ENCODE results near the gene LOXL4. TPM values are rescaled to one million over a fixed set of nuclear protein-coding genes. Genes with fewer than 3 reads are reported as not detected.

Gene LOXL4
- total RNA-seq, 1 experiment from 2014 or later, result 0.13 TPM

DNA sequence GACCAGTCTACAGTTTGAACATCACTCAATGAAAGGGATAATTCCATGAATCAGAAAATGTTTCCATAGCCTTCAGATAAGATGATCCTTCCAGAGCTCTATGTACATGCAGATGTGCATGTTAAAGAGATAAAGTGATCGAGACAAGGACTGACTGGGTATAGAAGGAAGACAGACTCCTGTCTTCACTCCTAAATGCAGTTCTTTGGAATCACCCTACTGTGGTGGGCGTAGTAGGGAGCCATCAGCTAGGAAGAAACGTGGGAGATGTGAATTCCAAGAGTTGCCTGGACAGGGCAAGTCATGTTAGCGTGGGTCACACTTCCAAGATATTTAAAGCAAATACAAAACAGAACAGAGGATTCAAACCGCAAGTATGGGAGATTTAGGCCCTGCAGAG is 23.9 kb downstream of the LOXL4 start:
- Histone ChIP-seq H4K5ac (ENCODE audit: insufficient read length, low read depth, low read length) (no peak overlapping the region), H2BK20ac (ENCODE audit: low read depth, low read length, poor library complexity, severe bottlenecking) (no peak overlapping the region), H3K4me1 (ENCODE audit: insufficient read depth, low read length) (no peaks in the 10 kb centered on the region), H3K9ac (ENCODE audit: extremely low read depth, insufficient read length, low read length) (no peak overlapping the region), H2BK12ac (ENCODE audit: insufficient read length, low read depth, low read length) (no peak overlapping the region), H3K18ac (ENCODE audit: insufficient read length, low read depth, low read length) (no peak overlapping the region), H3K9me3 (ENCODE audit: control insufficient read depth, low read depth, low read length) (no peaks in the 10 kb centered on the region), H3K23ac (ENCODE audit: insufficient read length, low read depth, low read length) (no peak overlapping the region), H3K27me3 (ENCODE audit: insufficient read depth, low read length) (no peaks in the 10 kb centered on the region), H3K4ac (ENCODE audit: low read depth, low read length) (no peak overlapping the region), H3K23me2 (ENCODE audit: insufficient read length, low read depth, low read length, poor library complexity, severe bottlenecking) (no peaks in the 10 kb centered on the region), H2BK120ac (ENCODE audit: low read depth, low read length, poor library complexity, severe bottlenecking) (no peak overlapping the region), H3K4me2 (ENCODE audit: insufficient read depth, insufficient read length, low read length) (no peak overlapping the region), H3T11ph (ENCODE audit: low read length) (no peak overlapping the region), H2AFZ (ENCODE audit: low read length) (no peak overlapping the region), H2AK5ac (ENCODE audit: insufficient read length, low read length) (no peak overlapping the region), H4K20me1 (ENCODE audit: control insufficient read depth, insufficient read depth, insufficient read length) (no peaks in the 10 kb centered on the region), H3K27ac (ENCODE audit: insufficient read length, low read depth, low read length) (no peak overlapping the region), H3K79me2 (ENCODE audit: insufficient read depth, low read length) (no peaks in the 10 kb centered on the region), H3K79me1 (ENCODE audit: insufficient read depth, low read depth, low read length, poor library complexity, severe bottlenecking) (no peaks in the 10 kb centered on the region), H2BK15ac (ENCODE audit: low read depth, low read length) (no peak overlapping the region), H4K8ac (replicated peaks; ENCODE audit: insufficient read length, low read depth, low read length) (no peak overlapping the region), H4K91ac (ENCODE audit: insufficient read length, low read depth, low read length) (no peak overlapping the region), H2BK5ac (ENCODE audit: insufficient read length, low read length) (no peak overlapping the region), H3K14ac (ENCODE audit: insufficient read depth, low read length) (no peak overlapping the region), H3K56ac (ENCODE audit: insufficient read length, low read depth, low read length) (no peak overlapping the region)
- Mint-ChIP-seq H3K9me3 (no peaks in the 10 kb centered on the region), H3K27me3 (ENCODE audit: low read depth) (no peaks in the 10 kb centered on the region), H3K4me1 (peaks cover 0 to 1% of the 10 kb centered on the region in 2 experiments; a peak in 2 of 4 replicates), H3K27ac (no peak overlapping the region), H3K36me3 (ENCODE audit: insufficient read depth in 1 of 3, low read depth in 3 of 3) (peaks cover 3 to 27% (median 14%) of the 10 kb centered on the region in 3 experiments; a peak in 6 of 7 replicates), H3K4me3 (no peak overlapping the region)
- no peak for TF ChIP-seq CTCF (conservative IDR thresholded peaks at IDR 0.05)
- no peak for DNase-seq
- WGBS (ENCODE audit: extremely low coverage, insufficient read length, low lambda C conversion rate), result no CpG with 5 or more reads among the region's 5 CpGs

Measured in H9 (cell line).